Amygdala (tissue), 56 donors: ENCODE measurements around the gene ZNF774.
"Not testable (repeated sequence)": the region's sequence is repeated elsewhere in the genome, so short reads cannot be mapped to it uniquely, and the experiment has no call there.

Experiments
- DNase-seq, 56 donors: peaks; one replicate each; lab custom pipeline; 2025; lab: John Stamatoyannopoulos, UW

Gene ZNF774

DNA sequence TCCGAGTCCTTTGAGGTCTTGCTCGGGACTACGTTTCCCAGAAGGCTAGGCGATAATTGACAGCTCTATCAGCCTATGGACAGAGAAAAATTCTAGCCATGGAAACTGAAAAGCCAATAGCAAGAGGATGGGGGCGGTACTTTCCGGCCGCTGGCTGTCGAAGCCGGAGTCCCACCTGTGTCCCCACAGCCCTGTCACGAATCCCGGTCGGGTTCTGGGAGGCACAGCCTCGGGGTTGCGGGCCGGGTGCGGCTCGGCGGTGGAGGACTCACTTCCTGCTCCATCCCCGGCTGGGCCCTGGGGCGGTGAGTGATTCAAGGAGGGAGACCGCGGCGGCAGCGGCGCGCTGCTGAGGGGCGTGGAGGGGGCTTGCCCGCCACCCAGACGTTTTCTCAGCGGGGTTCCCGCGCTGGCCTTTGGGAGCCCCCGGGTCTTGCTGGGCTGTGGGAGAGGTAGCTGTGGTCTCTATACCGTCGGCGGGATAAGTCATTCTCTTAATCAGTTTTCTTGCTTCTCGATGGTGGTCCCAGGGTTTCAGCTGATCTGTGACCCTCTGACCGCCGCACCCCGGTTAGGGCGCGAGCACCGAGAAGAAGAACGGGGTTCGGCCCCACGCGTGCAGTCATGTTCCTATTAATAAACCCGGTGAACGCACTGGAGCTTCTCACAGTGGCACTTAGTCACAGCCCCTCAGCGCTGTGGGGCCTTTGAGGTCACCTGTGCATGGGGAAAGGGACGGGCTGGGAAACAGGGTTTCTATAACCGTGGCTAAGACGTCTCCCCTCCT lies at the start of gene ZNF774:
Gene ZNF774, plus strand, starts transcription at position 178 of the 787 bp plus-strand sequence. CDS start 2,377 bp downstream, outside the sequence.
- DNase-seq, result peak in 55 of 56 donors; percentile 6 to 94 (median 80)

DNA sequence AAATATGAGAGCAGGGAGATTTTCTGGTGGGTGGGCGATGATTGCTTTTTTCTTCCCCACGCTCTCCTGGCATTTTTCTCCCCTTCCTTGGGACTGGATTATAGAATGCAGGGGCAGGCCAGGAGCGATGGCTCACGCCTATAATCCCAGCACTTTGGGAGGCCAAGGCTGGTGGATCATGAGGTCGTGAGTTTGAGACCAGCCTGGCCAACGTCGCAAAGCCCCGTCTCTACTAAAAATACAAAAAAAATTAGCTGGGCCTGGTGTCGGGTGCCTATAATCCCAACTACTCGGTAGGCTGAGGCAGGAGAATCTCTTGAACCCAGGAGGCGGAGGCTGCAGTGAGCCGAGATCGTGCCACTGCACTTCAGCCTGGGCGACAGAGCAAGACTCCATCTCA lies 46.7 kb upstream of the ZNF774 start:
- DNase-seq, result not testable (repeated sequence)

DNA sequence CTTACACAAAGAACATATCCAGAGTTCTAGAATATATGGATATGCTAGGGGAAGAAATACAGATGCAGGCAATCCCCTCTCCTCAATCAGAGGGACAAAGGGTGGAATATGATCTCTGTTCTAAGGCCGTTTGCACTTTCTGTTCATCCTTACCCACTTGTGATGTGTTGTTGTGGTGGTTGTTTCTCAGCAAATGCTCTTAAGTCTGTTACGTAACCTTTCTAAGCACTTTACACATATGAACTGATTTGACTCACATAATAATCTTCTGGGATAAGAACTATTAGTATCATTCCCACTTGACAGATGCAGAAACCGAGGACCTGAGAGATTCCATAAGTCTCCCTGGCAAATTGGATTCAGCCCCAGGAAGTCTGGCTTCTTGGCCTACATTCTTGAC lies 46.2 kb upstream of the ZNF774 start:
- DNase-seq, result no peak

DNA sequence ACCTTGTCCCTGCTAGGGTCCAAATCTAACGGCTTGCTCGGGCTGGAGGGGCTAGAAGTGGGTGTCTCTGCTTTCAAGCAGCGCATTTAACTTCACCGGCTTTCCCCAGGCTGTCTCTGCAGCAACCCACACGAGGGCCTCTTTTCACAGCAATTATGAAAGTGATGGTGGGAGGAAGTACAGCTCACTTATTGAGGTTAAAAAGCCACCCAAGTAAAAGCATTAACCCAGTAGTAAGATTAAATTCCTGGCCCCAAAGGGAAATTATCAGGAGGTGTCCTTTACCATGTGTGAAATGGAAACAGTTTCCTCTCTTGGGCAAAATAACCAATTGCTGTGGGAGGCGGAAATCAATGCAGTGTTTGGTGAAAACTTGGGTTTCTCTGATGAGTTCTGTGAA lies 45.5 kb upstream of the ZNF774 start:
- DNase-seq, result peak in 2 of 56 donors; percentile 5 to 13

DNA sequence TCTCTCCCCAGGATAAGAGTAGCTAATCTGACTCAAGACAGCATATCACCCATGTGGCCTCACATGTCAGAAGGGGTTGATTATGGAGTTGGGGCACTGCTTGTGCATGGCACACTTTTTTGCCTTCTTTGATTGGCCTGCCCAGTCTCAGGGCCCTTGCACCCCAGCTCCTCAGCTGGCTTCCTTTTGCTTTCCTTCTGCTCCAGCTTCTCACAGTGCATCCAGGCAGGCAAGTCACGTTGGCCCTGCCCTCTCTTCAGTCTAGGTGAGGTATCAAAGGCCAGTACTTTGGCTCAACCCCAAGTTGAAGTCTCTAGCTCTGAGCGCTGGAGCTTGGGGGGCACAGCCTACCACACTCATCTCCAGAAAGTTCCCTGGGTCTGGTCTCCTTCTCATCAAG lies 44.4 kb upstream of the ZNF774 start:
- DNase-seq, result no peak

DNA sequence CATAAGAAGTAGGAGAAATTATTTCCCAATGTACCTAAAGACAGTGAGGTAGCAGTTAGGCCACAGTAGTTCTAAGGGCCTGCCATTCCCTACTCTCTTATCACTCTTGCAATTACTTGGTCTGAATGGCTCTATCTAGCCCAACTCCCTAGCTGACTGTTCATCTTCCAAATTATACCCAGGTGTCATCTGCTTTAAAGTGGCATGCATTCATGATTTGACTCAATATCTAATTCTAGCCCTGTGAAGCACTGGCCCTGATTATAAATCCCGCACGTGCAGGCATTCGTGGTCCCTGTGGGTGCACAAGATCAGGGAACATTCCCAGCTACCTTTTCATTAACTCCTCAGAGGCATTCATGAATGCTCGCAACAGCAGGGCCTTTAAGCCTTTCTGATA lies 43.1 kb upstream of the ZNF774 start:
- DNase-seq, result no peak

DNA sequence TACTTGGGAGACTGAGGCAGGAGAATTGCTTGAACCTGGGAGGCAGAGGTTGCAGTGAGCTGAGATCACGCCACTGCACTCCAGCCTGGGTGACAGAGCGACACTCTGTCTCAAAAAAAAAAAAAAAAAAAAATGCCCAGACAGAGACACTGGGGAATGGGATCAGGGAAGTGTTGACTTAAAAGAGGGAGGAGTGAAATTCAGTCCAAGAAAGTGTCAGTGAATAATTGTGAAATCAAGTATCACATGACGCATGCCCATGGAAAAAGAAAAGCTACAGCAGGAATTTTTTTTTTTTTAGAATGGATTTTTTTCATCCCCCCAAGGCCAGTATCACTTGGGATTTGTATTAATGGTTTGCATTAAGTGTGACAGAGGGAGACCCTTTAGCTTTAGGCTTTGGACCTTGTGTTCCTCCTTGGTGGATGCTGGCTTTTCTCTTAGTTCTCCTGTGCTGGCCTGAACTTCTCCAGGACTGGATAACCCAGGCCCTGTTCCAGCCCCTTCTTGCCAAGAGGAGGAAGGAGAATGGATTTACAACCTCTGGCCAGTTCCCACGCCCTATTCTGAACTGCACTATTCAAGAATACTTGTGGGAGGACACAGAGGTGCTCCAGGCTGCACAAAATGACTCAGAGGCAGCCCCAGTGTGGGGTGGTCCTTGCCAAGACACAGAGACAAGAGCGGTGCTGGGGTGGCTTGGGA lies 36.7 kb upstream of the ZNF774 start:
- peak in 25 of 56 donors; percentile 14 to 76 (median 48) for DNase-seq

DNA sequence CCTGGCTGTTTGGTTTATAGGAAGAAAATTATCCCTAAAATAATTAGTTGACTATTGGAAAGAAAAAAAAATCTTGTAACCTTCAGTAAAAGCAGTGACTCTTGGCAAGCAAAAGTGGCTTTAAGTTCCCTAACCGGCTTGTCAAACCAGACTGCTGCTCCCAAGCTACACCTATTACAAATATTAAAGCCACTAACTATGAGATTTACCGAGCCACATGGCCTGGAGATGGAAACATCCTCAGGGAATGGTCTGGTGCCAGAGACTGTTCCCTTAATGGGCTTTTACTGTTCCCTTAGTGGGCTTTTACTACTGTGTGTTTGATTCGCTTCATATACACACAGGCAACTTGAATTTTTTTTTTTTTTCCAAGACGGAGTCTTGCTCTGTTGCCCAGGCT lies 35.9 kb upstream of the ZNF774 start:
- DNase-seq, result no peak

DNA sequence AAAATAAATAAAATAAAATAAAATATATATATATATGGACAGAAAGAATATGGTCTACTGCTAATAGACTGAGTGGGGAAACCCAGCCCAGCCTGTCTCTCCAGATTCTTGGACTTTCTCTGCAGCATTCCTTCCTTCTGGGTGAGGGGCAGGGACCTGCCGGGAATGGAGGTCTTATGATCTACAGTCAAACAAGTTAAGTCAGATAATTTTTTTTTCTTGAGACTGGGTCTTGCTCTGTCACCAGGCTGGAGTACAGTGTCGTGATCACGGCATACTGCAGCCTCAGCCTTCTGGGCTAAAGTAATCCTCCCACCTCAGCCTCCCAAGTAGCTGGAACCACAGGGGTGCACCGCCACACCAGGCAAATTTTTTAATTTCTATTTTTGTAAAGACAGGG lies 33.5 kb upstream of the ZNF774 start:
- DNase-seq, result no peak

DNA sequence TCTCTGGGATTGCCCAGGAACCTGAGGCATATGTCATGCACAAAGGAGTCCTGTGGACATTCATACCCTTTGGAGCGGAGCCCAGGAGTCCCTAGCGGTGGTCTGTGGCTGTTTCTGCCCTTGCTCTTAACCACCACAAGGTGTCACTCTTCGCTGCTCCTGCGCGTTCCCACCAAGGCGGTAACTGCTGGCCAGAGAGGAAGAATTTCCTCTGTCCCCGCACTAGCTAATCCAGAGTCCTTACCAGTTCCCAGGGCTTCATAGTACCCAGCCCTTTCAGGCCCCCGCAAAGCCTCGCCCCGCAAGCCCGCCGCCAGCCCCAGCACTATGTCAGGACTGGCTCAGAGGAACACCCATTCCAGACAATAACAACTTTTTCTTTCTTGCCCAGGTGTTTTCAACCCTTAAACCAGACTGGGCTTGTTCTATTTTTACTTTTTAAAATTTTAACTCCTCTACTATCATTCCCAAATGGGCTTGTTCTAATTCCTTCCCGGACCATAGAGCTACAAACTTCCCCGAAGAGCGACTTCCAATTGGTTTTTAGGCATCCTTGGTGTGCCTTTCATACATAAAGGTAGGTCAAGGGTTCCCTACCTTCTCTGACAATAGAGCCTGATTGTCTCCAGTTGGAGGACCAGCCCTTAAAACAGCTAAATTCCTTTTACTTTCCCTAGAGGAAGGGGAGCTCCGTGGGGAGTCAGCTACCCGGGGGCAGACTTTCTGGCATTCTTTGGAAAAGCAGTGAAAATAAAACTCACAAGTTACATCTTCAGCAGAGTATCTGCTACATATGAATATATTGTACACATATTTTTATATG lies 31.8 kb upstream of the ZNF774 start:
- peak in 55 of 56 donors; percentile 20 to 86 (median 65) for DNase-seq

DNA sequence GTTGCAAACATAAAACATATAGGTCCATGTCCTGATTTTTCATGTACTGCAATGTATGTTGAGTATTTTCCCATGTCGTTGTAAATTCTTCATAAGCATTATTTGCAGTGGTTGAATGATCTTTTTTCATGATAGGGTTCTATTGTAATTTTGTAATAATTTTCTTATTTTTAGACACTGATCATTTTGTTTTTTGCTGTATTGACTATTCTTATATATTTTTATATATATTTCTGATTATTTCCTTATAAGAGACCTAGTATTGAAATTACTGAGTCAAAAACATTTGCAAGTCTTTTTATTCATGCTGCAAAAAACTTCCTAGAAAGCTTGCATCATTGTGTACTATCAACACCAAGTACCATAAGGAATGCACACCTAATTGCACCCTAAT lies 31.2 kb upstream of the ZNF774 start:
- no peak for DNase-seq

DNA sequence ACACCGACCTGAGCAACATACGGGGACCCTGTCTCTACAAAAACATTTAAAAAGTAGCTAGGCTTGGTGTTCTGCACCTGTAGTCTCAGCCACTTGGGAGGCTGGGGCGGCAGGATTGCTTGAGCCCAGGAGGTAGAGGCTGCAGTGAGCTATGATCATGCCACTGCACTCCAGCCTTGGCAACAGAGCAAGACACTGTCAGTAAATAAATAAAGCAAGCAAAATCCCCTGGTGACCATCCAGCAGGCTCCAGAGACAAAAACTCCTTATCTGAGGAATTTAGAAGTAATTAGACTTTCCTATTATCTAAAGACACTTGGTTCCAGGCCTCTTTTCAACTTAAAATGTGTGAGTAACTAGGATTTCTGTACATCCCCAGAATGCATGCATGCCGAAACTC lies 29.5 kb upstream of the ZNF774 start:
- no peak for DNase-seq

DNA sequence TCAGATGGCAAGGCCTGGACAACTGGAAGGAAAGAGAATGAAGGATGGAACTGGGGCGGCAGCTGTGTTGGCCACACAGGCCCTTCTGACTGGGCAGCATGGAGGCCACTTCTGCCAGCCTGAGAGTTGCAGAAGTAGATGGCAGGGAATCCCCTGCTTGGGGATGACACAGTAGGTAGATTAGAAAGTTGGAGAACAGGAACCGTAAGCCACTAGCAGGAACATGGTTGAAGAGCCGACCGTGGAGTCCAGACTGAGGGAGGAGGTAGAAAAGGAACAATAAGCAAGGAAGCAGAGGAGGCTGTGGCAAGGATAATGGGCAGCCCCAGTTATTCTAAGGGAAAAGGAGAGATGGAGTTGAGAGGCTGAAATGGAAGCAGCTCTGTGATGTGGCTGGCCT lies 26.4 kb upstream of the ZNF774 start:
- no peak for DNase-seq

DNA sequence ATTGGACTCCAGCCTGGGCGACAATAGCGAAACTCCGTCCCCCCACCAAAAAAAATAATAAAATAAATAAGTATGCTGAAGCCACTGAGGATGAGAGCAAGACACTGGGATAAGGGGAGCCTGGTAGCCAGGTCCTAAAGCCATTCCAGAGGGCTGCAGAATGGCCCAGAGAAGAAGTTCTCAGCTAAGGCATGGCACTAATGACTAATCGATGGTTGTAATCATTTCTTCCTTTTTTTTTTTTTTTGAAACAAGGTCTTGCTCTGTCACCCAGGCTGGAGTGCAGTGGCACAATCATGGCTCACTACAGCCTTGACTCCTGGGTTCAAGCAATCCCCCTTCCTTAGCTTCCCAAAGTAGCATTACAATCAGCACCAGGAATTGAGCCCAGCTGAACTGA lies 25.6 kb upstream of the ZNF774 start:
- no peak for DNase-seq

DNA sequence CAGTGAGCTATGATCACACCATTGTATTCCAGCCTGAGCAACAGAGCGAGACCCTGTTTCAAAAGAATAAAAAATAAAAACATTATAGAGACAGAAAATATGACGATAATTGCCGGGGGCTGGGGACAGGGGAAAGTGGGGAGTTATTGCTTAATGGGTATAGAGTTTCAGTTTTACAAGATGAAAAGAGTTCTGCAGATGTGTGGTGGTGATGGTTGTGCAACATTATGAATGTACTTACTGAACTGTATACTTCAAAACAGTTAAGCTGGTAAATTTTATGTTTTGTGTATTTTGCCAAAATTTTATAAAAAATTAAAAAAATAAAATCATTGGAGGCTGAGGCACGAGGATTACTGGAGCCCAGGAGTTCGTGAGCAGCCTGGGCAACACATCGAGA lies 24.8 kb upstream of the ZNF774 start:
- DNase-seq, result no peak

DNA sequence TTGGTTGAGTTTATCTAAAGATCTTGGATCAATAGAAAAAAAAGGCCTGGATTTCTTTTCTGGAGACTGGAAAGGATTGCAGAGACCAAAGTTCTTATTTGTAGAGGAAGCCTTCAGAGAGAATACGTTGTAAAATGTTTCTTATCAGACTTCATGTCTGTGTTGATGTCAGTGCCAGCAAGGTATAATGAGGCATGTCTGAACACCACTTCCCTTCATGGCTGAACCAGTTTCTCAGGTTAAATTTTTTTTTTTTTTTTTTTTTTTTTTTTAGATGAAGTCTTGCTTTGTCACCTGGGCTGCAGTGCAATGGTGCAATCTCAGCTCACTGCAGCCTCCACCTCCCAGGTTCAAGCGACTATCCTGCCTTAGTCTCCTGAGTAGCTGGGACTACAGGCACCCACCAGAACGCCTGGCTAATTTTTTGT lies 17.8 kb upstream of the ZNF774 start:
- DNase-seq, result no peak

DNA sequence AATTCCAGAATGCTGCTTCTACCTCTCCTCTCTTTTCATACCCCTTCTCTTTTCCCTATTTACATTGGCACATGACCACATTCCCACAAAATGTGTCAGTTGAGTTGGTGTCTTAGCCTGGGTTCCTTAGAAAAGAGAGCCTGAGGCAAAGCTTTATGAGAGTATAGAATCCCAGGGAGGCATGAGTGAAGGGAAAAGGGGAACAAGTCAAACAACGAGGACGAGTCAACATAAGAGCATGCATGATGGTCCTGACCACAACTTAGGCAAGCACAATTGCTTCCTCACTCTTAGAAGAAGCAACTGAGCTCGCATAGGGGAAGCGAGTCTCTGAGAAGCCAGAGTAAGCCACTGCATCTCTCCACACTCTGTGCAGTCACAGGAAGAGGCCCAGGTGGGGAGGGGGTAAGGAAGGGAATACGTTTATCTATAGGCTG lies 15.4 kb upstream of the ZNF774 start:
- DNase-seq, result peak in 13 of 56 donors; percentile 3 to 47 (median 8)

DNA sequence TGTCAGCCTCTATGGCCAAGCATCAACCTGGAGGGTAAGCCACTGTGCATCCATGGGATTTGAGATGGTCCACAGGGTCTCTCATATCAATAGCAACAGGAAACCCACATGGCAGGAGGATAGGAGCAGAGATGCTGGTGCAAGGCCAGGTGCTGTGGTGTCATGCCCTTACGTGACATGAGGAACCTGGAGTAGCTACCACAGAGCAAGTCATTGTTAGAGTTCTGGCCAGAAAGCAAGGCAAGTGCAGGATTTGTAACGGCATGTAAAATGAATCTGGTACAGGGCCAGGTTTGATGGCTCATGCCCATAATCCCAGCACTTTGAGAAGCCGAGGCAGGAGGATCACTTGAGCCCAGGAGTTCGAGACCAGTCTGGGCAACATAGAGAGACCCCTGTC lies 14.8 kb upstream of the ZNF774 start:
- no peak for DNase-seq

DNA sequence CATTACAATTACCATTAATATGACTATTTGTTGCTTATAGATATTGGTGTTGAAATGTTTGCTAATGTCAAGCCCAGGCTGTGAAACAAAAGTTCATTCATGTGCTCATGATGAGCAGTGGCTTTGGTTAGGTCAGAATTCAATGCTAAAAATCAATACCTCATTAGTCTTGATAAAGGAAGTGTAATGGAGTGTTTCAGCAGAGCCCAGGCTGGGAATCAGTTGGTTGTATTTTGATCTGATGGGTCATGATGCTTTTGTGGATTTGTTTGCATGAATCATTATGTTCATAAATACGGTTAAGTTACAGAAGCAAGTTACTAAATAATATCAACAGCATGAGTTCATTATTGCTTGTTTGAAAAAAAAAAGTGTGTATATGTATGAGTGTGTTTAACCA lies 13.6 kb upstream of the ZNF774 start:
- DNase-seq, result no peak

DNA sequence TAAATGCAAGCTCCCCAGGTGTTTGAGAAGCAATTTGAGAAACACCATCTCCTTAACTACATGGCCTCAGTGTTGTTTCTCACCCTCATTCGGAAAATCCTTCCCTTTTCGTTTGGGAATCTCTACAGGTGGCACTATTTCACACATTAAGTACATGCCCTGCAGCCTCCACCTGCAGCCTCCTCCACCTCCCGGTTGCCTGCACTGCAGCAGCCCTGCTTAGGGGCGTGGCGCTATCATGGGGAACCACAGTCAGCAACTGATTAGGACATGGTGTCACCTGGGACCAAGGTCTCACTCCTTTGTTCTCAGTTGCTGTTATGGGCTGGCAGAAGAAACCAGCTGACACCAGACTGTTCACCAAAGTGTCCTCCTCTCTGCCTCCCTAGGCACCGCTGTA lies 11.7 kb upstream of the ZNF774 start:
- DNase-seq, result no peak

DNA sequence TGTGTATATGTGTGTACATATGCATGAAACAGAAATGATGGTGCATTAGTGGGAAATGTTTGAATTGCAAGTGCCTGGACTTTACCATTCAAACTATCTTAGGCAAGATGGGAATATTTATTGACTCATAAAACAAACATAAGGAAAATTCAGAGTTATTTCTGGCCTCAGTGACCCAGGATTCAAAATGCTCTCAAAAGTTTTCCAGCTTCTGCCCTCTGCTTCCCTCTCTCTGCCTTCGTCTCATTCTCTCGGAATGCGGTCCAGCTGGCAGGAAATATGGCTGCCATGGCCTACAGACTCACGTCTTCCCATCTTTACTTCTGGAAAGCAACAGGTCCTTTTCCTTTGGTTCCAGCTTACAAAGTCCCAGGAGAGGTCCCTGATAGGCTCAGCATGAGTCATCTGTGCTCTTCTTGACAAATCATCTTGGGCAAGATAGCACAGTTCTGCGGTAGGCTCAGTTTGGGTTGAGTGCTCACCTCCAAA lies 8.7 kb upstream of the ZNF774 start:
- DNase-seq, result no peak
